OCI-LY7 (cell line): Measurements from ENCODE around the gene MAP7D1.

Source experiments
- EZH2phosphoT487 ChIP-seq: fragments of 200-600 bp; sonication (generic); IDR thresholded peaks from 2 replicates; pipeline ENCODE4 v1.6.1; 2018; ENCODE audit warnings: low read depth, borderline replicate concordance, mild to moderate bottlenecking, mixed run types, antibody characterized with exemption, low read length, moderate library complexity, mixed read lengths
- TF ChIP-seq, protein P1 (sequence below): fragments of 200-600 bp; sonication (generic); conservative IDR thresholded peaks from 2 replicates; pipeline ENCODE4 v1.5.1; 2014; ENCODE audit warnings: mild to moderate bottlenecking, antibody characterized with exemption, low read length, moderate library complexity, mixed read lengths

DNA sequence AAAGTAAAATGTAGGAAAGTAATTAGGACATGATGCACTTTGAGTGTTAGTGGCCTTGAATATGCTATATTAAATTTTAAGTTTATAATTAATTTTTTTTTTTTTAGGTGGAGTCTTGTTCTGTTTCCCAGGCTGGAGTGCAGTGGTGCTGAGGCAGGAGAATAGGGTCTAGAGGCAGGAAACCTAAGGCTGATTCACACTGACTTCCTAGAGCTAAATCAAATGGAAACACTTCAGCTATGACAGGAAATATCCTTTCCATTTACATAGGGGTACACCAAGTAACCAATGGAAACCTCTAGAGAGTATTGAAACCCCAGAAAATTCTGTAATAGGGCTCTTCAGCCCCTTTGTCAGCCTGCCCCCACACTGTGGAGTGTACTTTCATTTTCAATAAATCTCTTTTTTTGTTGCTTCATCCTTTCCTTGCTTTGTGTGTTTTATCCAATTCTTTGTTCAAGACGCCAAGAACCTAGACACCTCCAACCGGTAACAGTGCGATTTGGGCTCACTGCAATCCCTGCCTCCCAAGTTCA lies 50.4 kb downstream of the MAP7D1 start:
- TF ChIP-seq, protein P1, sequence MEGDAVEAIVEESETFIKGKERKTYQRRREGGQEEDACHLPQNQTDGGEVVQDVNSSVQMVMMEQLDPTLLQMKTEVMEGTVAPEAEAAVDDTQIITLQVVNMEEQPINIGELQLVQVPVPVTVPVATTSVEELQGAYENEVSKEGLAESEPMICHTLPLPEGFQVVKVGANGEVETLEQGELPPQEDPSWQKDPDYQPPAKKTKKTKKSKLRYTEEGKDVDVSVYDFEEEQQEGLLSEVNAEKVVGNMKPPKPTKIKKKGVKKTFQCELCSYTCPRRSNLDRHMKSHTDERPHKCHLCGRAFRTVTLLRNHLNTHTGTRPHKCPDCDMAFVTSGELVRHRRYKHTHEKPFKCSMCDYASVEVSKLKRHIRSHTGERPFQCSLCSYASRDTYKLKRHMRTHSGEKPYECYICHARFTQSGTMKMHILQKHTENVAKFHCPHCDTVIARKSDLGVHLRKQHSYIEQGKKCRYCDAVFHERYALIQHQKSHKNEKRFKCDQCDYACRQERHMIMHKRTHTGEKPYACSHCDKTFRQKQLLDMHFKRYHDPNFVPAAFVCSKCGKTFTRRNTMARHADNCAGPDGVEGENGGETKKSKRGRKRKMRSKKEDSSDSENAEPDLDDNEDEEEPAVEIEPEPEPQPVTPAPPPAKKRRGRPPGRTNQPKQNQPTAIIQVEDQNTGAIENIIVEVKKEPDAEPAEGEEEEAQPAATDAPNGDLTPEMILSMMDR = no peak
- no peak for TF ChIP-seq EZH2phosphoT487
